Erythroblast (primary cell): ENCODE measurements around the gene LRCOL1.

Experiments
- GATA1 ChIP-seq: IDR thresholded peaks from 2 replicates; pipeline ENCODE4 v1.6.1; 2011; ENCODE audit warnings: low read depth, mild to moderate bottlenecking, control low read depth, low read length, moderate library complexity
- POLR2A ChIP-seq: IDR thresholded peaks from 2 replicates; pipeline ENCODE4 v1.6.1; 2011; ENCODE audit warnings: mild to moderate bottlenecking, low read length

DNA sequence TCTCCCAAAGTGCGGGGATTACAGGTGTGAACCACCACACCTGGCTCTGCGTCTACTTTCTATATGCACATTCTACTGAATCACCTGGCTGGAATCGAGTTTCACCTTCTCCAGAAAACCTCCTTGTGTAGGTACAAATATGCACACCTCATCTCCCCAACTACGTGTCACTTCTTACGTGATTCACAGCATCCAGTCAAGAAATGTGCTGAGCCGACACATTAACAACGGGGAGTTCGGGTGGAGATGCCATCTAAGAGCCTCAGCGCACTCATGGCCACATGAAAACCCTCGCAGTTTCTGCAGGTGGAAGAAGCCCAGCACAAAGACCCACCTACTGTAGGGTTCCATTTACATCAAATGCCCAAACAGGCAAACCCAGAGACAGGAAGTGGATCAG is 37.5 kb upstream of the LRCOL1 start:
- TF ChIP-seq POLR2A = no peak
- no peak for TF ChIP-seq GATA1
